ENCODE measurements around the gene RRAS2. TPM values are rescaled to one million over a fixed set of nuclear protein-coding genes. Genes with fewer than 3 reads are reported as not detected.

RRAS2 gene
- polyA plus RNA-seq, 3 donors = 0.19 to 0.31 TPM; not detected in 1

DNA sequence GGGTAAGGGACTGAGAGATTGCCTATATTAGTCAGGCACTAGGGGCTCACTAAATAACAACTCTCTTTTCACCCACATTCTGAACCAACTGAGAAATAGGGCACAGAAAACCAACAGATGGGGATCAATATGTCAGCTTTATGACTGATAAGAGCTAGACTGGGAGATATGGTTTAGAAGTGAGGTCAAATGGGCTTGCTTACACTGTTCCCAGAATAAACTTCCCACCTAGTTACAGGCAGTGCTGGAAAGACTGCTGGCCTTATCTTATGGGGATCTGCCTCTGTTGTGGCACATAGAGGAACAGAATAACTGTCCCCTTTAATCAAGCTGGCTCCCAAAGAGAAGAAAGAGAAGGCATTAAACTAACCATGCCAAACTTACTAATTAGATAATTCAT is 10.6 kb upstream of the RRAS2 start:
- Histone ChIP-seq H3K36me3 (replicated peaks in 1 of 2; ENCODE audit: control insufficient read depth in 1 of 2, insufficient read depth in 2 of 2, low read length in 2 of 2) (no peaks in the 10 kb centered on the region), H2AFZ (ENCODE audit: insufficient read depth, low read depth, low read length, poor library complexity, severe bottlenecking) (no peak overlapping the region), H3K79me2 (ENCODE audit: insufficient read depth, low read length) (no peaks in the 10 kb centered on the region), H3K9me3 (replicated peaks in 1 of 2; ENCODE audit: control insufficient read depth in 1 of 2, insufficient read depth in 1 of 2, low read length in 2 of 2) (no peaks in the 10 kb centered on the region), H3K4me1 (ENCODE audit: control insufficient read depth in 1 of 2, insufficient read depth in 2 of 2, low read length in 2 of 2) (no peaks in the 10 kb centered on the region), H3K27ac (ENCODE audit: low read depth in 1 of 2, low read length in 2 of 2) (no peak overlapping the region), H4K20me1 (ENCODE audit: insufficient read depth, low read length) (no peaks in the 10 kb centered on the region), H3K27me3 (ENCODE audit: control insufficient read depth in 2 of 2, insufficient read depth in 2 of 2, low read length in 2 of 2) (no peaks in the 10 kb centered on the region), H3K4me2 (replicated peaks; ENCODE audit: extremely low read depth, low read length, poor library complexity, severe bottlenecking) (no peak overlapping the region), H3K9ac (ENCODE audit: insufficient read depth, low read length, poor library complexity, severe bottlenecking) (no peak overlapping the region), H3K4me3 (replicated peaks in 1 of 3; ENCODE audit: low read depth in 2 of 3, low read length in 3 of 3) (no peak overlapping the region)
- Mint-ChIP-seq H3K36me3 (no peaks in the 10 kb centered on the region), H3K27ac (peak overlapping the region in 1 of 7 donors; percentile 19), H3K27me3 (ENCODE audit: low read depth in 3 of 3) (peaks cover 4 to 7% (median 6%) of the 10 kb centered on the region in 3 donors), H3K4me3 (no peak overlapping the region), H3K9me3 (no peaks in the 10 kb centered on the region), H3K4me1 (peaks cover 7% of the 10 kb centered on the region)
- TF ChIP-seq, protein P1, sequence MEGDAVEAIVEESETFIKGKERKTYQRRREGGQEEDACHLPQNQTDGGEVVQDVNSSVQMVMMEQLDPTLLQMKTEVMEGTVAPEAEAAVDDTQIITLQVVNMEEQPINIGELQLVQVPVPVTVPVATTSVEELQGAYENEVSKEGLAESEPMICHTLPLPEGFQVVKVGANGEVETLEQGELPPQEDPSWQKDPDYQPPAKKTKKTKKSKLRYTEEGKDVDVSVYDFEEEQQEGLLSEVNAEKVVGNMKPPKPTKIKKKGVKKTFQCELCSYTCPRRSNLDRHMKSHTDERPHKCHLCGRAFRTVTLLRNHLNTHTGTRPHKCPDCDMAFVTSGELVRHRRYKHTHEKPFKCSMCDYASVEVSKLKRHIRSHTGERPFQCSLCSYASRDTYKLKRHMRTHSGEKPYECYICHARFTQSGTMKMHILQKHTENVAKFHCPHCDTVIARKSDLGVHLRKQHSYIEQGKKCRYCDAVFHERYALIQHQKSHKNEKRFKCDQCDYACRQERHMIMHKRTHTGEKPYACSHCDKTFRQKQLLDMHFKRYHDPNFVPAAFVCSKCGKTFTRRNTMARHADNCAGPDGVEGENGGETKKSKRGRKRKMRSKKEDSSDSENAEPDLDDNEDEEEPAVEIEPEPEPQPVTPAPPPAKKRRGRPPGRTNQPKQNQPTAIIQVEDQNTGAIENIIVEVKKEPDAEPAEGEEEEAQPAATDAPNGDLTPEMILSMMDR (IDR thresholded peaks at IDR 0.05) = no peak
- intact Hi-C loops (cut with micrococcal nuclease) = no loop called here
- no peak for DNase-seq

DNA sequence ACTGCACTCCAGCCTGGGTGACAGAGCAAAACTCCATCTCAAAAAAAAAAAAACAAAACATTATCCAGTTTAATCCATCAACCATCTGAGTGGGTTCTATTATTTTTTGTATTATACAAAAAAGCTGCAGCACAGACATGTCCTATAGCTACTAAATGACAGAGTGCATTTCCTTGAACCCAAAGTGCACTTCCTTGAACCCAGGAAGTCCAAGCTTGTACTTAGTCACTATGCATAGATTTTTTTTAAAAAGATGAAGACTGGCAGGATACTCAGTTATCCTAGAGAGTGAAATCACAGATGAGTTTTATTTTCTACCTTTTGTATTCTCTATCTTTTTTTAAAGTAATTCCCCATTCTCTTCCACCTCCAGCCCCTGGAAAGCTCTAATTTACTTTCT is 8.0 kb upstream of the RRAS2 start:
- peaks cover 7% of the 10 kb centered on the region for H3K4me1 Mint-ChIP-seq
- no peaks in the 10 kb centered on the region for H3K36me3 Mint-ChIP-seq
- Histone ChIP-seq H3K9ac (ENCODE audit: insufficient read depth, low read length, poor library complexity, severe bottlenecking) (no peak overlapping the region), H2AFZ (ENCODE audit: insufficient read depth, low read depth, low read length, poor library complexity, severe bottlenecking) (no peak overlapping the region), H3K4me1 (ENCODE audit: control insufficient read depth in 1 of 2, insufficient read depth in 2 of 2, low read length in 2 of 2) (no peaks in the 10 kb centered on the region), H3K27ac (ENCODE audit: low read depth in 1 of 2, low read length in 2 of 2) (no peak overlapping the region), H3K36me3 (replicated peaks in 1 of 2; ENCODE audit: control insufficient read depth in 1 of 2, insufficient read depth in 2 of 2, low read length in 2 of 2) (no peaks in the 10 kb centered on the region), H3K4me2 (replicated peaks; ENCODE audit: extremely low read depth, low read length, poor library complexity, severe bottlenecking) (no peak overlapping the region), H3K4me3 (replicated peaks in 1 of 3; ENCODE audit: low read depth in 2 of 3, low read length in 3 of 3) (no peak overlapping the region), H4K20me1 (ENCODE audit: insufficient read depth, low read length) (no peaks in the 10 kb centered on the region), H3K79me2 (ENCODE audit: insufficient read depth, low read length) (no peaks in the 10 kb centered on the region), H3K27me3 (ENCODE audit: control insufficient read depth in 2 of 2, insufficient read depth in 2 of 2, low read length in 2 of 2) (no peaks in the 10 kb centered on the region), H3K9me3 (replicated peaks in 1 of 2; ENCODE audit: control insufficient read depth in 1 of 2, insufficient read depth in 1 of 2, low read length in 2 of 2) (no peaks in the 10 kb centered on the region)
- H3K4me3 Mint-ChIP-seq = no peak overlapping the region
- peaks cover 4 to 13% (median 12%) of the 10 kb centered on the region in 3 donors for H3K27me3 Mint-ChIP-seq (ENCODE audit: low read depth in 3 of 3)
- H3K9me3 Mint-ChIP-seq = no peaks in the 10 kb centered on the region
- no peak overlapping the region for H3K27ac Mint-ChIP-seq
- intact Hi-C loops (cut with micrococcal nuclease) = no loop called here
- TF ChIP-seq, protein P1 (IDR thresholded peaks at IDR 0.05) = no peak
- no peak for DNase-seq

Measured in CD14-positive monocyte (primary cell).